SK-N-SH treated with all-trans-retinoic acid at 6 μM for 48 hours (cell line): ENCODE results near the gene CLSTN2.

Experiments
- ATAC-seq: fragments of 200-7000 bp; cut with Tn5 transposase; 3 replicates; pipeline ENCODE4 v1.9.1; 2020; ENCODE audit warnings: mild to moderate bottlenecking, moderate library complexity
- ARNTL ChIP-seq: fragments of 450-650 bp; formaldehyde crosslinking; IDR thresholded peaks from 2 replicates; pipeline ENCODE4 v1.5.0; 2020; ENCODE audit warnings: low read depth, mild to moderate bottlenecking, moderate library complexity, borderline replicate concordance
- BACH2 ChIP-seq: fragments of 250-450 bp; sonication (Bioruptor Pico); IDR thresholded peaks from 2 replicates; pipeline ENCODE4 v1.9.0; 2021; ENCODE audit warnings: mild to moderate bottlenecking, borderline replicate concordance
- CREB5 ChIP-seq: fragments of 250-450 bp; sonication (Bioruptor Pico); IDR thresholded peaks from 2 replicates; pipeline ENCODE4 v1.5.1; 2020; ENCODE audit warnings: low read depth, mild to moderate bottlenecking, moderate library complexity
- CSDC2 ChIP-seq: fragments of 250-450 bp; sonication (Bioruptor Pico); IDR thresholded peaks from 2 replicates; pipeline ENCODE4 v1.5.0; 2020; ENCODE audit warnings: mild to moderate bottlenecking, moderate library complexity
- CSRNP3 ChIP-seq: fragments of 250-450 bp; sonication (Bioruptor Pico); IDR thresholded peaks from 2 replicates; pipeline ENCODE4 v1.5.1; 2021; ENCODE audit warnings: mild to moderate bottlenecking, moderate library complexity
- ESRRG ChIP-seq: fragments of 250-450 bp; sonication (Bioruptor Pico); IDR thresholded peaks from 2 replicates; pipeline ENCODE4 v1.6.1; 2021; ENCODE audit warnings: mild to moderate bottlenecking
- ISL1 ChIP-seq: fragments of 250-450 bp; sonication (Bioruptor Pico); IDR thresholded peaks from 2 replicates; pipeline ENCODE4 v2.1.2; 2022; ENCODE audit warnings: mild to moderate bottlenecking, moderate library complexity
- OSR1 ChIP-seq: fragments of 250-450 bp; sonication (Bioruptor Pico); IDR thresholded peaks from 2 replicates; pipeline ENCODE4 v1.8.0; 2022; ENCODE audit warnings: moderate library complexity, mild to moderate bottlenecking, inconsistent platforms
- PATZ1 ChIP-seq: fragments of 250-450 bp; sonication (Bioruptor Pico); IDR thresholded peaks from 2 replicates; pipeline ENCODE4 v1.8.0; 2020; ENCODE audit warnings: mild to moderate bottlenecking, moderate library complexity, borderline replicate concordance
- POU6F1 ChIP-seq: fragments of 250-450 bp; sonication (Bioruptor Pico); IDR thresholded peaks from 2 replicates; pipeline ENCODE4 v1.8.0; 2021; ENCODE audit warnings: low read depth, mild to moderate bottlenecking, moderate library complexity, borderline replicate concordance
- PPARA ChIP-seq: fragments of 250-450 bp; sonication (Bioruptor Pico); IDR thresholded peaks from 2 replicates; pipeline ENCODE4 v1.5.0; 2020; ENCODE audit warnings: mild to moderate bottlenecking, borderline replicate concordance
- SNAI2 ChIP-seq: fragments of 250-450 bp; sonication (Bioruptor Pico); IDR thresholded peaks from 2 replicates; pipeline ENCODE4 v1.5.0; 2020; ENCODE audit warnings: mild to moderate bottlenecking, moderate library complexity
- TOX ChIP-seq: fragments of 250-450 bp; sonication (Bioruptor Pico); IDR thresholded peaks from 2 replicates; pipeline ENCODE4 v1.8.0; 2021; ENCODE audit warnings: mild to moderate bottlenecking, moderate library complexity, borderline replicate concordance
- TSHZ2 ChIP-seq: fragments of 250-450 bp; sonication (Bioruptor Pico); IDR thresholded peaks from 2 replicates; pipeline ENCODE4 v1.5.0; 2020; ENCODE audit warnings: mild to moderate bottlenecking, moderate library complexity
- ZC3H10 ChIP-seq: fragments of 250-450 bp; sonication (Bioruptor Pico); IDR thresholded peaks from 2 replicates; pipeline ENCODE4 v1.5.1; 2021; ENCODE audit warnings: mild to moderate bottlenecking, moderate library complexity
- ZFP3 ChIP-seq: fragments of 250-450 bp; sonication (Bioruptor Pico); IDR thresholded peaks from 2 replicates; pipeline ENCODE4 v1.5.0; 2020; ENCODE audit warnings: mild to moderate bottlenecking, moderate library complexity
- ZFP30 ChIP-seq: fragments of 450-650 bp; formaldehyde crosslinking; IDR thresholded peaks from 2 replicates; pipeline ENCODE4 v1.5.0; 2022; ENCODE audit warnings: mild to moderate bottlenecking, moderate library complexity
- ZNF565 ChIP-seq: fragments of 450-650 bp; formaldehyde crosslinking; conservative IDR thresholded peaks from 2 replicates; pipeline ENCODE4 v1.5.0; 2020; ENCODE audit warnings: low read depth, mild to moderate bottlenecking, moderate library complexity
- ZNF70 ChIP-seq: fragments of 450-650 bp; formaldehyde crosslinking; IDR thresholded peaks from 2 replicates; pipeline ENCODE4 v1.5.0; 2020; ENCODE audit warnings: mild to moderate bottlenecking, moderate library complexity
- ZNF8 ChIP-seq: fragments of 450-650 bp; formaldehyde crosslinking; IDR thresholded peaks from 2 replicates; pipeline ENCODE4 v1.5.0; 2020; ENCODE audit warnings: mild to moderate bottlenecking, moderate library complexity

The CLSTN2 gene

GRCh38 chr3:140428380-140428779, 493.4 kb downstream of the CLSTN2 start:
- no peak for TF ChIP-seq CSDC2
- no peak for TF ChIP-seq CREB5 (CRISPR knock-in tag)
- ATAC-seq = no peak

- TF ChIP-seq TOX (no peak), BACH2 (no peak), ZNF8 (CRISPR knock-in tag) (no peak), ZC3H10 (CRISPR knock-in tag) (no peak), ESRRG (CRISPR knock-in tag) (no peak), OSR1 (CRISPR knock-in tag) (no peak), PATZ1 (no peak), ZNF565 (CRISPR knock-in tag) (no peak), CSDC2 (no peak), ISL1 (CRISPR knock-in tag) (no peak), CSRNP3 (no peak), SNAI2 (no peak), TSHZ2 (CRISPR knock-in tag) (no peak), ARNTL (CRISPR knock-in tag) (no peak), ZFP30 (CRISPR knock-in tag) (no peak)
- ATAC-seq = no peak
Measured at GRCh38 chr3:140429791-140430190, 494.8 kb downstream of the CLSTN2 start.

- no peak for ATAC-seq
- no peak for TF ChIP-seq PPARA (CRISPR knock-in tag)
- TF ChIP-seq ARNTL (CRISPR knock-in tag) = no peak
- TF ChIP-seq CREB5 (CRISPR knock-in tag) = no peak
- TF ChIP-seq CSDC2 = no peak
- TF ChIP-seq ZNF565 (CRISPR knock-in tag) = no peak
- no peak for TF ChIP-seq ZNF8 (CRISPR knock-in tag)
- no peak for TF ChIP-seq OSR1 (CRISPR knock-in tag)
- TF ChIP-seq ZNF70 (CRISPR knock-in tag) = no peak
- no peak for TF ChIP-seq TSHZ2 (CRISPR knock-in tag)
- no peak for TF ChIP-seq ZFP30 (CRISPR knock-in tag)
- no peak for TF ChIP-seq ZFP3 (CRISPR knock-in tag)
- TF ChIP-seq PATZ1 = no peak
- no peak for TF ChIP-seq ISL1 (CRISPR knock-in tag)
- no peak for TF ChIP-seq TOX
- no peak for TF ChIP-seq ZC3H10 (CRISPR knock-in tag)
- TF ChIP-seq CSRNP3 = no peak
- TF ChIP-seq POU6F1 (CRISPR knock-in tag) = no peak
- TF ChIP-seq SNAI2 = no peak
Measured at GRCh38 chr3:140430494-140430893, 495.5 kb downstream of the CLSTN2 start.
